Ovary (tissue), 3 donors: Measurements from ENCODE around the gene TBC1D19.

Experiments used
- CTCF ChIP-seq, 3 donors: fragments of 450-650 bp in 2 of 3; fragments of 200-600 bp in 1 of 3; IDR thresholded peaks; one replicate each; pipeline versions ENCODE4 v1.5.1 to v1.8.0; 2016 to 2022; ENCODE audit warnings: antibody characterized with exemption in 3 of 3, mild to moderate bottlenecking in 1 of 3
- POLR2A ChIP-seq: fragments of 450-650 bp; IDR thresholded peaks from one replicate; pipeline ENCODE4 v1.6.1; 2017; ENCODE audit warnings: antibody characterized with exemption, mild to moderate bottlenecking, moderate library complexity
- donor health status: DM: no; HTN: no; CAD: no.

GRCh38 chr4:26736621-26737020, 152.7 kb downstream of the TBC1D19 start:
- TF ChIP-seq CTCF (IDR thresholded peaks at IDR 0.05): no peak
- no peak for TF ChIP-seq POLR2A
